ENCODE results near the gene MTSS2.

MTSS2 gene

GRCh38 chr16:70712359-70712758 is 26.5 kb upstream of the MTSS2 start:
- no peak for ATAC-seq
- no peak for TF ChIP-seq GLIS3 (CRISPR knock-in tag; IDR thresholded peaks at IDR 0.05)
- TF ChIP-seq ZNF565 (CRISPR knock-in tag; conservative IDR thresholded peaks at IDR 0.05; ENCODE audit: low read depth), result no peak
- no peak for TF ChIP-seq PATZ1 (CRISPR knock-in tag; IDR thresholded peaks at IDR 0.05; ENCODE audit: borderline replicate concordance)
- TF ChIP-seq TOX (CRISPR knock-in tag; IDR thresholded peaks at IDR 0.05; ENCODE audit: borderline replicate concordance), result no peak
- TF ChIP-seq CSDC2 (CRISPR knock-in tag; IDR thresholded peaks at IDR 0.05), result no peak
- TF ChIP-seq ISL1 (CRISPR knock-in tag; IDR thresholded peaks at IDR 0.05), result no peak
- TF ChIP-seq OSR1 (CRISPR knock-in tag; IDR thresholded peaks at IDR 0.05), result no peak
- TF ChIP-seq CSRNP3 (CRISPR knock-in tag; IDR thresholded peaks at IDR 0.05), result no peak
- no peak for TF ChIP-seq ZNF70 (CRISPR knock-in tag; IDR thresholded peaks at IDR 0.05)
- no peak for TF ChIP-seq ZFP3 (CRISPR knock-in tag; IDR thresholded peaks at IDR 0.05)
- TF ChIP-seq TSHZ2 (CRISPR knock-in tag; IDR thresholded peaks at IDR 0.05), result no peak
- no peak for TF ChIP-seq RARB (CRISPR knock-in tag; IDR thresholded peaks at IDR 0.05)
- TF ChIP-seq SNAI2 (CRISPR knock-in tag; IDR thresholded peaks at IDR 0.05), result no peak
- TF ChIP-seq ARNTL (CRISPR knock-in tag; IDR thresholded peaks at IDR 0.05; ENCODE audit: borderline replicate concordance, low read depth), result no peak
- TF ChIP-seq ESRRG (CRISPR knock-in tag; IDR thresholded peaks at IDR 0.05), result no peak
- TF ChIP-seq ZNF8 (CRISPR knock-in tag; IDR thresholded peaks at IDR 0.05), result no peak

- TF ChIP-seq ESRRG (CRISPR knock-in tag; IDR thresholded peaks at IDR 0.05), result no peak
- no peak for TF ChIP-seq ZNF70 (CRISPR knock-in tag; IDR thresholded peaks at IDR 0.05)
- TF ChIP-seq SNAI2 (CRISPR knock-in tag; IDR thresholded peaks at IDR 0.05), result no peak
- no peak for TF ChIP-seq ZFP3 (CRISPR knock-in tag; IDR thresholded peaks at IDR 0.05)
- TF ChIP-seq ISL1 (CRISPR knock-in tag; IDR thresholded peaks at IDR 0.05), result no peak
- TF ChIP-seq ZC3H10 (CRISPR knock-in tag; IDR thresholded peaks at IDR 0.05), result no peak
- no peak for TF ChIP-seq TOX (CRISPR knock-in tag; IDR thresholded peaks at IDR 0.05; ENCODE audit: borderline replicate concordance)
- no peak for TF ChIP-seq GLIS3 (CRISPR knock-in tag; IDR thresholded peaks at IDR 0.05)
- no peak for TF ChIP-seq TSHZ2 (CRISPR knock-in tag; IDR thresholded peaks at IDR 0.05)
- no peak for TF ChIP-seq ARNTL (CRISPR knock-in tag; IDR thresholded peaks at IDR 0.05; ENCODE audit: borderline replicate concordance, low read depth)
- no peak for TF ChIP-seq ZNF8 (CRISPR knock-in tag; IDR thresholded peaks at IDR 0.05)
- no peak for ATAC-seq
These were observed 25.6 kb upstream of the MTSS2 start for GRCh38 chr16:70711211-70712031.

- ATAC-seq, result no peak
- TF ChIP-seq SNAI2 (CRISPR knock-in tag; IDR thresholded peaks at IDR 0.05) (no peak), ZFP3 (CRISPR knock-in tag; IDR thresholded peaks at IDR 0.05) (no peak)
These were observed 24.8 kb upstream of the MTSS2 start for GRCh38 chr16:70710422-70711210.

Data from SK-N-SH treated with all-trans-retinoic acid at 6 μM for 48 hours (cell line).